Heart left ventricle (tissue), 16 donors: ENCODE measurements around the gene DEFB131B. TPM values are rescaled to one million over a fixed set of nuclear protein-coding genes. Genes with fewer than 3 reads are reported as not detected.

ENCODE experiments used
- ATAC-seq, 4 donors: fragments of 200-7000 bp; cut with Tn5 transposase; one replicate each; pipeline ENCODE4 v1.9.1; 2020 to 2022; ENCODE audit warnings: moderate library complexity in 4 of 4, mild to moderate bottlenecking in 3 of 4, moderate number of reproducible peaks in 1 of 4
- DNase-seq, 5 donors: peaks; one replicate each; pipeline ENCODE4 v3.0.0-alpha.2; 2020
- H3K27ac ChIP-seq, 12 donors: fragments of 200-600 bp; sonication (generic) in 4 of 12; one replicate each; pipeline versions ENCODE4 v1.5.0 to v1.8.0; 2016 to 2022; ENCODE audit warnings: mild to moderate bottlenecking in 2 of 12
- H3K27me3 ChIP-seq, 9 donors: fragments of 200-600 bp; sonication (generic) in 2 of 9; one replicate each; pipeline versions ENCODE4 v1.5.1 to v1.8.0; 2016 to 2022; ENCODE audit warnings: mild to moderate bottlenecking in 3 of 9
- H3K36me3 ChIP-seq, 9 donors: fragments of 200-600 bp; sonication (generic) in 2 of 9; one replicate each; pipeline versions ENCODE4 v1.5.0 to v1.8.0; 2018 to 2022; ENCODE audit warnings: mild to moderate bottlenecking in 2 of 9
- H3K4me1 ChIP-seq, 12 donors: fragments of 200-600 bp; sonication (generic) in 4 of 12; one replicate each; pipeline versions ENCODE4 v1.5.0 to v1.8.0; 2016 to 2022; ENCODE audit warnings: mild to moderate bottlenecking in 3 of 12
- H3K4me3 ChIP-seq, 12 donors: fragments of 200-600 bp; sonication (generic) in 4 of 12; one replicate each; pipeline versions ENCODE4 v1.5.0 to v1.8.0; 2017 to 2022; ENCODE audit warnings: mild to moderate bottlenecking in 9 of 12, moderate library complexity in 4 of 12
- H3K9me3 ChIP-seq, 12 donors: fragments of 200-600 bp; sonication (generic) in 4 of 12; one replicate each; pipeline versions ENCODE4 v1.5.0 to v1.8.0; 2016 to 2022; ENCODE audit warnings: mild to moderate bottlenecking in 1 of 12
- CTCF ChIP-seq, 12 donors: fragments of 200-600 bp; sonication (generic) in 4 of 12; IDR thresholded peaks; one replicate each; pipeline versions ENCODE4 v1.5.0 to v1.8.0; 2018 to 2022; ENCODE audit warnings: antibody characterized with exemption in 12 of 12, mild to moderate bottlenecking in 5 of 12
- POLR2A ChIP-seq, 2 donors: fragments of 450-650 bp; IDR thresholded peaks; one replicate each; pipeline ENCODE4 v1.6.1; 2017; ENCODE audit warnings: antibody characterized with exemption in 2 of 2, mild to moderate bottlenecking in 2 of 2, moderate library complexity in 2 of 2
- WGBS, 4 donors: extraction: QIAGEN DNeasy Blood & Tissue Kit in 2 of 4; methylation state at CpG; one replicate each; pipeline versions ENCODE4 v1.1.5 to v1.1.7; 2013 to 2018; 5-methylcytosine and 5-hydroxymethylcytosine counted together
- intact Hi-C, 10 donors: fragments of 100-400 bp; cut with DNase I; formaldehyde crosslinking; loops; one replicate each; pipeline versions ENCODE4 v1.11.1 to v1.14.2; 2022
- polyA plus RNA-seq, 2 donors: library from polyadenylated mRNA; stranded (reverse); fragments of 200-250 nt; gene quantifications; one replicate each; pipeline ENCODE4 v1.2.3, GENCODE V29; 2013
- total RNA-seq, 9 donors: library from RNA; depleted of rRNA in 2 of 9; stranded (reverse); fragments of >200 nt in 2 of 9; fragmentation: NEBNext Ultra II Directional in 3 of 9; extraction: Animal tissue kit (Norgen Biotek cat#: 25700) in 3 of 9; gene quantifications; one replicate each; pipeline versions ENCODE4 v1.1.0 to v1.2.4, GENCODE V29; 2016 to 2023
- donor health status: ischemic (EF 13 %, LVEDD 7.1; RV severe dilation, severe dysfunction).
- donor health status: healthy with polysubstance abuse.
- donor health status: DM: no; HTN: yes; CAD: no.
- donor health status: DM: no; HTN: no; CAD: no.
- donor health status: ischemic (EF 25% LVEDD 6.9; RV normal size, moderate dysfunction).
- donor health status: ischemic (EF 25% LVEDD 5.7; RV mildly dilated, moderate dysfunction).
- donor health status: healthy.
- donor health status: DM: yes; HTN: yes; CAD: no.
- donor health status: ischemic (EF 35%, LVEDD 5.7; RV mildly dilated, moderate dysfunction).
- donor health status: nonischemic (EF 11% LVEDD 7.7; RV severe dilation, severe dysfunction).
- donor health status: DM: yes; HTN: yes; CAD: no.
- donor health status: PGD.
- donor health status: ischemic (EF 29% LVEDD 5.4; RV normal size, mild dysfunction).
- donor health status: nonischemic (EF 23%, LVEDD 6.1; RV moderate dilation, normal function).

The DEFB131B gene
- total and polyA plus RNA-seq, 11 donors, result not detected

DNA sequence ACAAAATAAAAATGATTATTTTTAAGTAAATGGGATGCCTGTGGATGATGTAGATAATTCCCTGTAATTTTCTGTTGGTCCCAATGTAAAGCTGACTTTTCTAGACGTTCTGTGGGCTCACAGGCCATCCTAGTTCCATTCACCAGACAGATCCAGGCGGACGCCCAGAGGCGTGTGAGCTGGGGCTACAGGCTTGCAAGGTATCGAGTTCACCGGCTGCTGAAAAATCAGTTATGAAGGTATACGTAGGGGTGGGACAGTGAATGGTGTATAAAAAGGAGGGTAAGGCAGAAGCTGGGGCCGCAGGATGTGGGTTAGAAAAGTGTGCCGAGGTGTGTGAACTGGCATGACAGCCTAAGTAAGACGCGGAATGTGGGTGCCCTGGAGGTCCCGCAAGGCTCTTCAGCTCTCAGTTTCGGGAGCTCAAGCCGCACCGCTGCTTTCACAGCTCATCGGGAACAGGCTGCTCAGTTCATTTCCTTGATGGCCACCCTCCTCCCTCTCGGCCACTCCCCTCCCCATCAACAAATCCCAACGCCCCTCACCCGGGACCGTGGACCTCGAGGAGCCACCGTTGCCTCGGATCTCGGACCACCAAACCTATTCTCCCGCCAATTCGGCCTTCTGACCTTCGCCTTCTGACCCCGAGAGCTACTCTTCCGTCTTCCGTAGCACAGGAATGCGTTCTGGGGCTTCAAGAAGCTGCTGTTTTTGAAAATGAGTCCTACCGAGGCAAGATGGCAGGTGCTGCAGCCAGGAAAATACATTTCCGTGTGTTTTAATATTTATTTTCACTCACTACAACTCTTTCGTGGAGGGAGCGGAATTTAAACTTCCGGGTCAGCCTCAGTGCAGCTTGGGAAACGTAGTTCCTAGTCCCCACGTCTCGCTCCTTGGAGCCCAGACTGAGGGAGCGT is 49.8 kb downstream of the DEFB131B start, which contains the start of gene XNDC1N:
TSS of gene XNDC1N (minus strand) at position 775 of the 917 bp plus-strand sequence. CDS start 5,241 bp downstream, outside the sequence.
- WGBS, 4 donors, result 0 to 1% (median 1%) methylated on average over 40 of the region's 40 CpGs
- peak; percentile 93 to 95 (median 94) for ATAC-seq
- H3K4me3 ChIP-seq, result peak within 1 kb of the TSS; percentile 67 to 93 (median 82)

GRCh38 chr11:71928737-71929443 is 50.6 kb downstream of the DEFB131B start, which contains the start of gene RNF121:
RNF121 (plus strand) TSS chr11:71929046; CDS start chr11:71929062, 16 bp downstream.
- peaks cover 4 to 52% (median 30%) of the 10 kb centered on the region in 12 donors for H3K4me1 ChIP-seq
- H3K27ac ChIP-seq, result peak within 1 kb of the TSS; percentile 83 to 97 (median 88)
- peaks cover 0 to 13% (median 0%) of the 10 kb centered on the region in 9 donors for H3K36me3 ChIP-seq
- no peaks in the 10 kb centered on the region for H3K9me3 ChIP-seq
- H3K27me3 ChIP-seq, result no peaks in the 10 kb centered on the region
- intact Hi-C loops, result loop anchor here in 1 of 10 donors (5.0 kb wide), 1 partner anchor 173 kb away; the partner anchor contains the start of gene LAMTOR1
- peak within 1 kb of the TSS; percentile 67 to 93 (median 82) for H3K4me3 ChIP-seq
- DNase-seq, result peak; percentile 98
- WGBS, 4 donors, result 0 to 1% (median 0%) methylated on average over 32 of the region's 32 CpGs
- ATAC-seq, result peak; percentile 99 to 100 (median 99)
- TF ChIP-seq CTCF (IDR thresholded peaks at IDR 0.05) (no peak), POLR2A (IDR thresholded peaks at IDR 0.05) (peak in 1 of 2 donors; percentile 50)

More for the DNA sequence above, 49.8 kb downstream of the DEFB131B start, which contains the start of gene XNDC1N:
- peak; percentile 55 to 83 (median 64) for DNase-seq
- Histone ChIP-seq H3K27me3 (no peaks in the 10 kb centered on the region), H3K9me3 (no peaks in the 10 kb centered on the region), H3K36me3 (peaks cover 0 to 14% (median 0%) of the 10 kb centered on the region in 9 donors), H3K4me1 (peaks cover 4 to 44% (median 27%) of the 10 kb centered on the region in 12 donors), H3K27ac (peak within 1 kb of the TSS; percentile 83 to 97 (median 88))
- TF ChIP-seq CTCF (IDR thresholded peaks at IDR 0.05), result no peak
- TF ChIP-seq POLR2A (IDR thresholded peaks at IDR 0.05), result peak in 1 of 2 donors; percentile 10
- intact Hi-C loops, result loop anchor here in 1 of 10 donors (5.0 kb wide), 1 partner anchor 174 kb away; the partner anchor contains the start of gene LAMTOR1

- no peak for TF ChIP-seq POLR2A (IDR thresholded peaks at IDR 0.05)
- no peak for TF ChIP-seq CTCF (IDR thresholded peaks at IDR 0.05)
- Histone ChIP-seq H3K27me3 (no peaks in the 10 kb centered on the region), H3K4me1 (peaks cover 4 to 58% (median 33%) of the 10 kb centered on the region in 12 donors), H3K4me3 (peak overlapping the region; percentile 67 to 93 (median 82)), H3K9me3 (no peaks in the 10 kb centered on the region), H3K27ac (peak overlapping the region in 9 of 12 donors; percentile 83 to 97 (median 89)), H3K36me3 (peaks cover 0 to 13% (median 0%) of the 10 kb centered on the region in 9 donors)
- peak in 1 of 4 donors; percentile 1 for ATAC-seq
- WGBS, 4 donors, result 5 to 10% (median 7%) methylated on average over 6 of the region's 6 CpGs
- no peak for DNase-seq
- intact Hi-C loops, result loop anchor here in 1 of 10 donors (5.0 kb wide), 1 partner anchor 173 kb away; the partner anchor contains the start of gene LAMTOR1
Measured at GRCh38 chr11:71929491-71929890, 51.2 kb downstream of the DEFB131B start.
